ENCODE results near the gene ADGRB3. TPM values are rescaled to one million over a fixed set of nuclear protein-coding genes. Genes with fewer than 3 reads are reported as not detected.
"Not testable (repeated sequence)": the region's sequence is repeated elsewhere in the genome, so short reads cannot be mapped to it uniquely, and the experiment has no call there.

ADGRB3 gene
- polyA plus RNA-seq, 3 donors, result 0.08 to 0.46 (median 0.11) TPM

GRCh38 chr6:68967549-68968300, 332.6 kb downstream of the ADGRB3 start:
- H3K27ac ChIP-seq (ENCODE audit: low read depth, low read length), result no peak overlapping the region
- 28 to 40% (median 37%) methylated on average over 11 of the region's 11 CpGs for WGBS, 3 donors

- H3K27ac ChIP-seq (ENCODE audit: low read depth, low read length), result no peak overlapping the region
- 6 to 10% (median 7%) methylated on average over 4 of the region's 4 CpGs for WGBS, 3 donors
Observed at GRCh38 chr6:68968301-68968649, 333.2 kb downstream of the ADGRB3 start.

DNA sequence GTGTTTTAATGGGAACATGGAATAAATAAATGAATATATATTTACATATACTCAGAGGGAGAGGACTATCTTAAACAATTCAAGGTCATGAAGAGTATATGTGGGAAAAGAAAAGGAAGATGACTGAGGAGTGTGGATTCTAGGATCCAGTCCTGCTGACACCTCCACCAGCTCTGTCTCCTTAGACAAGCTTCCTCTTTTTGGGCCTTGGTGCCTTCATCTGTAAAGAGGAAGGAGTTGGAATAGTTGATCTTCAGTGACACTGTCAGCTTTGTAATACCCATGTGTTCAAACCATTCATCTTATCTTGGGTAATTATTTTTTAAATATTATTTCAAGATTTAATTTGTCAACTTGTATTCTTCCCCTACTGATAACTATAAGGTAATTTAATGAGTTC, 338.0 kb downstream of the ADGRB3 start:
- H3K27ac ChIP-seq (ENCODE audit: low read depth, low read length), result no peak overlapping the region

DNA sequence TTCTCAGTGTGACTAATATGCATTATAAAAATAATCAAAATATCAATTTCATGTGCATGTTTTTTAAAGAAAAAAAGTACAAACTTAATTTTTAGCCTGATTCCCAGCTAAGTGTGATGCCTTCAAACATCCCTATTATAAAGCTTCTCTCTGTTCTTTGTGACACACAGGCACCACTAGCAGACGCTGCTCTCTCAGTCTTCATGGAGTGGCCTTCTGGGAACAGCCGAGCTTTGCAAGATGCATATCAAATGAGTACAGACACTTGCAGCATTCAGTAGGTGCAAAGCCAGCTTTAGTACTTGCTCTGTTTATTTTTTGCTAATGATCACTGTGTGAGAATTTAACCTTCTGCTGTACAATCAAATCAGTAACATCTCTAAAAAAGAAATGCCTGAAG, 340.0 kb downstream of the ADGRB3 start:
- no peak overlapping the region for H3K27ac ChIP-seq (ENCODE audit: low read depth, low read length)
- WGBS, 3 donors, result 8 to 47% (median 46%) methylated on average over 2 of the region's 2 CpGs

- no peak overlapping the region for H3K27ac ChIP-seq (ENCODE audit: low read depth, low read length)
Observed at GRCh38 chr6:68975816-68976215, 340.7 kb downstream of the ADGRB3 start.

GRCh38 chr6:68976260-68976659, 341.2 kb downstream of the ADGRB3 start:
- 81 to 90% (median 89%) methylated on average over 4 of the region's 4 CpGs for WGBS, 3 donors
- H3K27ac ChIP-seq (ENCODE audit: low read depth, low read length), result no peak overlapping the region

GRCh38 chr6:68978411-68978810, 343.3 kb downstream of the ADGRB3 start:
- no peak overlapping the region for H3K27ac ChIP-seq (ENCODE audit: low read depth, low read length)

DNA sequence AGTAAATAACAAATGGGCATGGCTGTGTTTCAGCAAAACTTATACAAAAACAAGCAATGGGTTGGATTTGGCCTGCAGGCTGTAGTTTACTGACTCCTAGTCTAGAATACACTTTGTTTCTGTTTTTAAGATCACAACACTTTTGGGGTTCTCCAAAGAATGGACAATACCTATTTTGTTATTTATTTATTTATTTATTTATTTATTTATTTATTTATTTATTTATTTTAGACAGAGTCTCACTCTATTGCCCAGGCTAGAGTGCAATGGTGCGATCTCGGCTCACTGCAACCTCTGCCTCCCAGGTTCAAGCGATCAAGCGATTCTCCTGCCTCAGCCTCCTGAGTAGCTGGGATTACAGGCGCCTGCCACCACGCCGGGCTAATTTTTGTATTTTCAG, 346.6 kb downstream of the ADGRB3 start:
- 94 to 96% (median 95%) methylated on average over 6 to 7 of the region's 7 CpGs for WGBS, 3 donors
- H3K27ac ChIP-seq (ENCODE audit: low read depth, low read length), result not testable (repeated sequence)

DNA sequence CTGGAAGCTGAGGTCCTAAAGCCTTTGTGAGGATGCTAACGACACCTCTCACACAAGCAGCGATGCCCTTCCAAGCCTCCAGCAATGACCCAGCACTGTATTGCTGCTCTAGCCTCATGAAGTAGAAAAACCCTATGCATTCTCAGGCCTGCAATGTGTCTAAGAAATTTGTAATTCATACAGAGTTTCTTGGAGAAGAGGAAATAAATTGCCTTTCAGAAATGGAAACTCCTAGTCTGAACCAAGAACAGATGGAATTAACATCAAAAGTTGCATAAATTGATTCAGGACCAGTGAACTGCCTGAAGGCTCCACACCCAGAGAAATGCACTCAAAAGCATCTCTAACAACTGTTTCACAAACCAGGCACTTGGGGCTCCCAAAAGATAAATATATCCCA, 353.6 kb downstream of the ADGRB3 start:
- 91 to 92% (median 92%) methylated on average over 2 of the region's 2 CpGs for WGBS, 3 donors
- H3K27ac ChIP-seq (ENCODE audit: low read depth, low read length), result no peak overlapping the region

DNA sequence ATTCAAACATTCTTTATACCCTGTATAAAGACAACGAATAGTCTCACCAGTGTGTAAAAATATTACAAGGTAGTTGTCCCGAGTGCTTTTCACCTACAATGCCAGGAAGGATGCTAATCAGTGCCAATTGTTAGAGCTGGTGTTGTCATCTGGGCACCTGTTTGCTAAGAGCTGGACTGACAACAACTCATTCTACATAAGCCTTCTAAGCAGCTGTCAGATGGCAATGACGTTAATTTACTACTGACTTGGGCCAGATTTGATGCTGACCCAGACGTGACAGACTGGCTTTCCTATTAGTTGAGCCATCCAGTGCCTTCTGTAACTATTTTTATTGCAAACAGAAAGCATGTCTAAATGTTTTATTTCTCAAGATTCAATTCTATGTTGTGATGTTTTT, 355.2 kb downstream of the ADGRB3 start:
- WGBS, 3 donors, result 52 to 57% (median 54%) methylated on average over 4 of the region's 4 CpGs
- no peak overlapping the region for H3K27ac ChIP-seq (ENCODE audit: low read depth, low read length)

DNA sequence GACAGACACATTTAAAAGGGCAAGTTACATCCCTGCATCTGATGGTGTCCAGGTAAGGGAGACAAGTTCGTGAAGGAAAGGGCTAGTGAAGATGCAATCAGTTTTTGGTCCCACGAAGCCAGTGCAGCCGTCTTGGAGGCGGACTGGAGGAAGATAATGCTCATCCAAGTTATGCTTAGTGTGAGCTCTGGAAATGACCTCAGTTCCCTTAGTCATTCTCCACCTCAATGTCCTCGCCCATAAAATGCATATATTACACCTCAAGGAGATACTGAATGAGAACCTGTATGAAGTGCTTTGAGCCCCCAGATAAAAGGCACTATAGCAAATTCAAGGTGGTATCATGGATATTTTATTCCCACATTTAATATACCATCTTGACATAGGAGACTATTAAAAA, 358.8 kb downstream of the ADGRB3 start:
- H3K27ac ChIP-seq (ENCODE audit: low read depth, low read length), result no peak overlapping the region
- WGBS, 3 donors, result 65 to 78% (median 76%) methylated on average over 5 of the region's 5 CpGs

- no peak overlapping the region for H3K27ac ChIP-seq (ENCODE audit: low read depth, low read length)
- 54 to 63% (median 55%) methylated on average over 1 of the region's 1 CpG for WGBS, 3 donors
Observed at GRCh38 chr6:68994521-68994920, 359.4 kb downstream of the ADGRB3 start.

GRCh38 chr6:69005199-69005598, 370.1 kb downstream of the ADGRB3 start:
- WGBS, 3 donors, result 75 to 82% (median 77%) methylated on average over 5 of the region's 5 CpGs

DNA sequence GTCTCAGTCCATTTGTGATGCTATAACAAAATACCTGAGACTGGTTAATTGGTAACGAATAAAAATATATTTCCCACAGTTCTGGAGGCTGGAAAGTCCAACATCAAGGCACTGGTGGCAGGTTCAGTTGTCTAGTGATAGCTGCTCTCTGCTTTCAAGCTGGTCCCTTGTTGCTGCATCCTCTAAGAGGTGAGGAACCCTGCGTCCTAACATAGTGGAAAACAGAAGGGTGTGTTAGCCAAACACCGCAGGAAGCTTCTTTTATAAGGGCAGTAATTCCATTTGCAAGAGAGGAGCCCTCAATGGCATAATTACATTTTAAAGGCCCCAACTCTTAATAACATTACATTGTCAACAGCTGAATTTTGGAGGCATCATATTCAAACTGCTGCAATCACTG, 372.7 kb downstream of the ADGRB3 start:
- WGBS, 3 donors, result 57 to 63% (median 61%) methylated on average over 3 of the region's 3 CpGs
- no peak overlapping the region for H3K27ac ChIP-seq (ENCODE audit: low read depth, low read length)

More at GRCh38 chr6:69005199-69005598, 370.1 kb downstream of the ADGRB3 start:
- no peak overlapping the region for H3K27ac ChIP-seq (ENCODE audit: low read depth, low read length)

GRCh38 chr6:69012211-69012610, 377.1 kb downstream of the ADGRB3 start:
- no peak overlapping the region for H3K27ac ChIP-seq (ENCODE audit: low read depth, low read length)
- WGBS, 3 donors, result 68 to 72% (median 71%) methylated on average over 2 of the region's 2 CpGs

DNA sequence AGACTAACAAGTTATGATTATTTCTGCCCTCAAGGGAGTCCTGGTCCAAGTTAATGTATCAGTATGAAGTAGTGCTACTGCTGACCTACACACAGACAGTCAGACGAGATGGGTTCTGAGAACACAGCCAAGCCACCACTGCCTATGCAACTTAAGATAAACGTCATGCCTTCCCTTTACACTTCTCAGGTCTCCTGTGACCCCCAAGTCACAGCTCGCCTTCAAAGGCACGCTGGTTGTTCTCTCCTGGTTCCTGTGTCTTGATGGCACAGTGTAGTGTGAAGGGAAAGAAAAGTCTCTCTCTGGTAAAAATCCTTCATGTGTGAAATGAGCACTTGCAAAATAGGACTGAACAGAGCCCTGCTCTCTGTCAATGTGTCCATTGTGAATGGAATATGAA, 377.8 kb downstream of the ADGRB3 start:
- 63 to 71% (median 65%) methylated on average over 4 of the region's 4 CpGs for WGBS, 3 donors
- H3K27ac ChIP-seq (ENCODE audit: low read depth, low read length), result no peak overlapping the region

DNA sequence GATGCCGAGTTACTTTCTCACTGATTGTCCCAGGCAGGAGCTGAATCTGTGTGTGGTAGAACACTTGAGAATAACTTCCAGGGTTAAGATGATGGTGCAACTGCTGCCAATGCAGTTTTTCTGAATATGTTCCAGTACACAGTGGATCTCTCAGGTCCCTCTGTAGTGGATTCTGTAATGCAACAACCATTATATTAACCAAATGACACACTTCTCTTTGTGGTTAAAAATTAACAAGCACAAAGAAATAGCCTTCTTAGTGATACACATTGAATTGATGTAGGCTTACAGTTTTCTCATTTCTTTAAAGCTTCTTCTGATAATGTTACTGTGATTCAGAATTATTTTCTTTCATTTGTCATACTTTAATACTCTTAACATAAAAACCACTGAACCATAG, 383.8 kb downstream of the ADGRB3 start:
- no peak overlapping the region for H3K27ac ChIP-seq (ENCODE audit: low read depth, low read length)
- WGBS, 3 donors, result 90 to 98% (median 93%) methylated on average over 1 of the region's 1 CpG

DNA sequence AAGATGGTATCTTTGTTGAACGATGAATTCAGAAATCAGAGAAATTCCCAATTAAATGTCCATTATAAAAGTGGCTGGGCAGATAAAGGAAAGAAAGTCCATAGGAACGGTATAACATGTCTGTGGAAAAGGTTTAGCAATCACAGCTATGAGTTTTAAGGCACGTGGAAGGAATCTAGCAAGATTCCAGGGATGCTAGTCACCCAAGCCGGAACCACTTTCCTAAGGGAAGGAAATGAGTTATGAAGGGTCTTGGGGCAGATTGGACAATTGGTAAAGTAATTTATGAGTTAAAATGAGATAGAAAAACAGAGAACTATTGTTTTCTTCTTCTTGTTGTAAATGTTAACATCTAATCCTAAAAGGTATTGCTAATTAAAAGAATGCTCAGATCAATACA, 384.8 kb downstream of the ADGRB3 start:
- no peak overlapping the region for H3K27ac ChIP-seq (ENCODE audit: low read depth, low read length)
- 68 to 73% (median 71%) methylated on average over 4 of the region's 4 CpGs for WGBS, 3 donors

GRCh38 chr6:69022993-69023392, 387.9 kb downstream of the ADGRB3 start:
- H3K27ac ChIP-seq (ENCODE audit: low read depth, low read length), result no peak overlapping the region

GRCh38 chr6:69026243-69026642, 391.2 kb downstream of the ADGRB3 start:
- WGBS, 3 donors, result 85 to 90% (median 88%) methylated on average over 3 of the region's 3 CpGs
- H3K27ac ChIP-seq (ENCODE audit: low read depth, low read length), result no peak overlapping the region

More at GRCh38 chr6:69022993-69023392, 387.9 kb downstream of the ADGRB3 start:
- 79 to 92% (median 84%) methylated on average over 1 of the region's 1 CpG for WGBS, 3 donors

DNA sequence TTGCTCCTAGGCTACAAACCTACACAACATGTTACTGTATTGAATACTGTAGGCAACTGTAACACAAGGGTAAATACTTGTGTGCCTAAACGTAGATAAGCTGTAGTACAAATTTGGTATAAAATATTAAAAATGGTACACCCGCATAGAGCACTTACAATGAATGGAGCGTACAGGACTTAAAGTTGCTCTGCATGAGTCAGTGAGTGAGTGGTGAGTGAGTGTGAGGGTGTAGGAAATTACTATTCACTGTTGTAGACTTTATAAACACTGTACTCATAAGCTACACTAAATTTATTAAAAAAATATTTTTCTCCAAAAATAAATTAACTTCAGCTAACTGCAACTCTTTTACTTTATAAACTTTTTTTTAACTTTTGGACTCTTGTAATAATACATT, 391.6 kb downstream of the ADGRB3 start:
- 56 to 68% (median 61%) methylated on average over 3 of the region's 3 CpGs for WGBS, 3 donors
- H3K27ac ChIP-seq (ENCODE audit: low read depth, low read length), result no peak overlapping the region

Measured in adipose tissue (tissue), 3 donors.